Measurements from ENCODE around the gene CSNK1D.

Gene CSNK1D

DNA sequence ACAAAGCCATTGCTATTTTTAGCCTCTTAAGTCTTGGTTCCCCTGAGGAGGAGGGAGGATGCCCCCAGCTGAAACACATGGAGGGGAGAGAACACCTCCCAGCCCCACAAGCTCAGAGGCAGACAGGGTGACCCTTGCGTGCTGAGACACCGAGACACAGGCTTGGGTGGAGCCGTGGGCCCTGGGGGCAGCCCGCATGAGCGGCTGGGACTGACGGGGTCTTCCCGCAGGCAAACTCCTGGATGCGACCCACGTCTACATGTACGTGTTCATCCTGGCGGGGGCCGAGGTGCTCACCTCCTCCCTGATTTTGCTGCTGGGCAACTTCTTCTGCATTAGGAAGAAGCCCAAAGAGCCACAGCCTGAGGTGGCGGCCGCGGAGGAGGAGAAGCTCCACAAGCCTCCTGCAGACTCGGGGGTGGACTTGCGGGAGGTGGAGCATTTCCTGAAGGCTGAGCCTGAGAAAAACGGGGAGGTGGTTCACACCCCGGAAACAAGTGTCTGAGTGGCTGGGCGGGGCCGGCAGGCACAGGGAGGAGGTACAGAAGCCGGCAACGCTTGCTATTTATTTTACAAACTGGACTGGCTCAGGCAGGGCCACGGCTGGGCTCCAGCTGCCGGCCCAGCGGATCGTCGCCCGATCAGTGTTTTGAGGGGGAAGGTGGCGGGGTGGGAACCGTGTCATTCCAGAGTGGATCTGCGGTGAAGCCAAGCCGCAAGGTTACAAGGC, 34.9 kb downstream of the CSNK1D start:
- peak; percentile 63 for DNase-seq

GRCh38 chr17:82237746-82238471, 35.6 kb downstream of the CSNK1D start:
- no peak for DNase-seq

GRCh38 chr17:82237083-82237745, 36.3 kb downstream of the CSNK1D start:
- no peak for DNase-seq

DNA sequence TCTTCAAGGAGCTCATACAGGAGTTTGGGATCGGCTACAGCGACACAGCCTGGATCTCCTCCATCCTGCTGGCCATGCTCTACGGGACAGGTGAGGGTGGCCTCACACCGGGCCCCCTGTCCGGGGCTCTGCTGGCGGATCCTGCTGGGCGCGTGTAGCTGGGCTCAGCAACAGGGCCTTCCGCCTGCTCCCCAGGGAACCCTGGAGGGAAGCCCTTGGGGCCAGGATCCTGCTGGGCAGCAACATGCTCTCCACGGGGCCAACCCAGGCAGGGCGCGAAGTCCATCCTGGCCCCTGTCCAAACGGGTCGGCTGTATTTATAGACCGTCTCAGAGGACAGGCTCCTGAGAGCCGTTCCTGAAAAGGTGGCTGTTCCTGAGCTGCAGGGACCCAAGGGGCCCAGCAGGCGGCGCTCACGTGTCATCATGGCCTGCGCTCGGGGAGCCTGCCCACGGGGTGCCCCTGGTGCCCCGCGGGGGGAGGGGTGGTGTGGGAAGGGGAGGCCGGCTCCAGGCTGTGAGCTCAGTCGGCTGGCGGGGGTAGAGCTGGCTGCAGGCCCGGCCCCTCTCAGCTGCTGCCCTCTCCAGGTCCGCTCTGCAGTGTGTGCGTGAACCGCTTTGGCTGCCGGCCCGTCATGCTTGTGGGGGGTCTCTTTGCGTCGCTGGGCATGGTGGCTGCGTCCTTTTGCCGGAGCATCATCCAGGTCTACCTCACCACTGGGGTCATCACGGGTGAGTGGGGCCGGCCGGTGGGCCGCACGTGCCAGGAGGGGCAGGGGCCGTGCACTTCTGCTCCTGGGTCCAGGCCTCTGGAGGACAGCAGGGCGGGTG, 37.1 kb downstream of the CSNK1D start:
- DNase-seq, result peak; percentile 71

- DNase-seq, result no peak
These were observed 37.7 kb downstream of the CSNK1D start for GRCh38 chr17:82235775-82236141.

GRCh38 chr17:82235056-82235774, 38.3 kb downstream of the CSNK1D start:
- no peak for DNase-seq

DNA sequence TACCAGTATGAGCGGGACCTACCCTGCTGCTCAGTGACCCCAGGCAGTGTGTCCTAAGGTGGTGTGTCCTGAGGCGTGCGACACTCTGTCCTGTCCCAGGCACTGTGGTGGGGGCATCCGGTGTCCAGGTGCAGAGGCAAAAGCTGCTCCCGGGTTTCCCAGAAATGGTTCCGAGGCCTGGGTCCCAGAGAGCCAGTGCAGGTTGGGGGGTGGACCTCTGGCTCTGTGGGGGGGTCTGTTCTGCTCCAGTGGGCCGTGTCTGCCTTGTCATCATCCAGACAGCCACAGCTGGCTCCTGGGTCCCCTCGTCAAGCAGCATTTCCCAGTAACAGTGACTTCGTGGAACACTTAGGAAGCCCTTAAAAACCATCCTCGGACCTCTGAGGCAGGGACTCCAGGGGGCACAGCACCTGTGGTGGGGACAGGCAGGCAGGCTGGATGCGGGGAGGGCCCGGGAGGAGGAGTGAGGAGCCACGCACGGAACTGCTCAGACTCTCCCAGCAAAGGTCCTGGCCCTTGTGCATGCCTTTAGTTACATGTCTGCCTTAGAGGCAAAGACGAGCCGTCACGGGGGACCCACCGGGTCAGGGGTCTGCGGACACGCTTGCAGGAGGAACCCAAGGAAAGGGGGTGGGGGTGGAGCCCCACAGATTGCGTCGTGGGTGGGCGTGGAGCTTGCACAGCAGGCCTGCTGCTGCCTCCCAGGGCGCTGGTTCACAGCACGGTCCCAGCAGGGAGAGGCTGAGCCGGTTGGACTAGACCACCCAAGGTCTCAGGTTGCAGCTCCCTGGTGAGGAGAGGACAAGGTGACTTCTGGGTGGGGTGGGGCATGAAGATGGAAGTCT, 39.1 kb downstream of the CSNK1D start:
- no peak for DNase-seq

DNA sequence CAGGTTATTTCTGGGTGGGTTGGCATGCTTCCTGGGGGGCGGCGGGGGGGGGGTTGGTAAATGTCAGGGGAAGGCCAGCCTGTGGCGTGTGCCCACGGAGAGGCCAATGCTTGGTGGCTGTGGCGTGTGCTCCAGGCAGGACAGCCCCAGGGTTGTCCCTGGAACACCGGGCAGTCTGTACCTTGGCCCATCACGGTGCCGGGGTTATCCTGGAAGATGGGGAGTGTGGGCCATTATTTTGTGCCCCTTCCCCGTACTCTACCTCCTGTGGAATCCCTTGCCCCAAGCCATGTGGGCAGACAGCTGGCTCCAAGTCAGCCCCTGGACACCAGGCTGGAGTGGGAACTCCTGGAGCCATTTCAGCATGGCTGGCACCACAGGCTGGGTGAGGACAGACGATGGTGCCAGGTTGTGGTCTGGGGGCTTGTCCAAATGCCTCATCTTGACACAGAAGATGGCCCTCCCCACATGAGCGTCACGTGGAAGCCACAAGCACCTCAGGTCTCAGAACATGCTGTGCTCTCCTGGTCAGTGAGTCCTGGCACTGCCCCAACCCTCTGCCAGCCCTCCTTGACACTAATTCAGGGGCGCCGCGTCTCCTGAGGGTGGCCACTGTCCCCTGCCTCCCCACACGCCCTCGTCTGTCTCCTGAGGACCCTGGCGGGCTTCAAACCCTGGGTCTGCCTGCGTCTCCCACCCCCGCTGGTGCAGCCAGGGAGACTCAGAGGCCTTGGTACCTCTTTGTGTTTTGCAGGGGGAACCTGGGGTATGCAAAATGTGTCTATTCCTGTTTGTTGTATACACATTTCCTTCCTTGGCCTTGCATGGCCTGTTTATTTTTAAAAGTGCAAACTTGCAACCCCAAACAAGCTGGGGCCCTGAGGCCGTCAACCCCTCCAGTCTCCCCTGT, 40.4 kb downstream of the CSNK1D start:
- DNase-seq, result no peak

DNA sequence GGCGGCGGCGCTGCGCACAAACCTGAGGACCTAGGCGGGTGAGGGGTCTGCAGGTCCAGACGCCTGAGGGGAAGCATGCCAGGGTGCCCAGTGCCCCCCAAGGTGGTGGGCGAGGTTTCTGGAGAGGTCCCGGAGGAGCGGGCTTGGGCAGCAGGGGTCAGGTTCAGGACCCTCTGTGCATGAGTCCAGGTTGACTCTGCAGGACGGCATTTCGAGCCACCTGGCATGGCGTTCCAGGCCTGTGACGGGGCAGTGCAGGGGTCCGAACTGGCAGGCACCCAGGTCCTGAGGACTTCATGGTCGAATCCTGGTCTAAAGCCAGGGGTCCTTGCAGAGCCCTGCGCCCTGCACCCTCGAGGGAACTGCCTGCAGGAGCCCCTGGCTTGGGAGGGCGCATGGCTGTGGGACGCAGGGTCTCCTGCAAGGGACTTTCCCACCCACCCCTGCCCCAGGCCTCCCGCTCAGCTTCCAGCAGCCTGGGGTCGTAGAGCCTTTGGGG, 41.1 kb downstream of the CSNK1D start:
- no peak for DNase-seq

DNA sequence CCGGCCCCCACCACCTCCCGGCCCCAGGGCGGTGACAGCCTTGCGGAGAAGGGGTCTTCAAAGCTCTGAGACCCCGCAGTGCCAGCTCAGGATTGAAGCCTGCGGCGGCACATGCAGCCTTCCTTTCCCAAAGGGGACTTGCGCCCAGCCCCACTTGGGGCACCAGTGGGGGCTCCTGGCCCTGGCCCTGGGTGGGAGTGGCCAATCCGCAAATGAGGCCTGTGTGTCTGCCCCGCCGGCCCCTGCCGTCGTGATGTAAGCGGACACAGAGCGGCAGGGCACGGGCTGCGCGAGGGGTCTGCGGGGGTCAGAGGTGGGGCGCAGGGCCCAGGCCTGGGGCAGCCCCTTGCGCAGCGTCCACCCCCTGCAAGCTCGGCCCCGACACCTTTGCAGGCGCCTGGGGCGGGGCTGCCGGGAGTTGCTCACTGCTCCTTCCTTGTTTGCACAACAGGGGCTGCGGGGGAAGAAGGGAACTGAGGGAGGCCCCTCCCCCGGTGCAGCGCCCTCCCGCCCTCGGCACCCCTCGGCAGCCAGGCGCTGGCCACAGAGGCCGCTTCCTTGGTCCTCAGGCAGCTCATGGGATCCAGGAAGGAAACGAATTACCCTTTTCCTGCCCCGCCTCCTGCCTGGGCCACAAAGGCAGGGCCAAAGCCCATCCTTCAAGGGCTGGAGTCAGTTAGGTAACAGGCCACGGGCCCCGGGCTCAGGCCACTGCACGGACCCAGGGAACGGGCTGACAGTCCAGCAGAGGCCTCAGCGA, 41.8 kb downstream of the CSNK1D start:
- DNase-seq, result no peak

- DNase-seq, result no peak
These were observed 42.3 kb downstream of the CSNK1D start for GRCh38 chr17:82231312-82231561.

DNA sequence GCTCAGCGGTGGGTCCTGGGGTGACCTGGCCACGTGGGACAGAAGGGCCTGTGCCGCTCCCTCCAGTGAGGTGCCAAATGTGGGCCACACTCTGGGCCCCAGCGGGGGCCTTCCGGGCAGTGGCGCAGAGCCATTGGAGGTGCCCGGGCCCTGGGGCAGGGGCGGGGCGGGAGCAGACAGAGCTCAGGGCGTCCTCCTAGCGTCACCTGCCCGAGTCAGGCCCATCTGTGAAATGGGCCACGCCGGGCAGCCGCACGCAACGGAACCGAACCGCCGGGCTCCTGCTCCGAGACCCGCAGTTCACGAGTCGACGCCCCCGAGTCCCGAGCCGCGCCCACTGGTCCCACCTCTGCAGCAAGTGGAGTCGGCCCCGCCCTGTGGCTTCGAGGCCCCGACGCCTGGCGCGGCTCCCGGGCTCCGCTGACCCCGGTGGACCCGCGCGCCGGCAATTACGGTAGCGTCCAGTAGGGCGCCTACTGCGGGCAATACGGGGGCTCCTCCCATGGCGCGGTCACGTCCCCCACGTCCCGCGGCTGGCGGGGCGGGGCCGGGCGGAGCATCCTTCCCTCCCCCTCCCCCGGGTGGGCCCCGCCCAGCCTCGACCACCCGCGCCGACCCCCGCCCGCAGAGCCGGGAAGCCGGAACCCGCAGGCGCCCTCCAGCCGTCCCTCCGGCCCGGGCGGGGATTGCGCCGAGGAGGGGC, 42.7 kb downstream of the CSNK1D start:
- peak; percentile 60 for DNase-seq

DNA sequence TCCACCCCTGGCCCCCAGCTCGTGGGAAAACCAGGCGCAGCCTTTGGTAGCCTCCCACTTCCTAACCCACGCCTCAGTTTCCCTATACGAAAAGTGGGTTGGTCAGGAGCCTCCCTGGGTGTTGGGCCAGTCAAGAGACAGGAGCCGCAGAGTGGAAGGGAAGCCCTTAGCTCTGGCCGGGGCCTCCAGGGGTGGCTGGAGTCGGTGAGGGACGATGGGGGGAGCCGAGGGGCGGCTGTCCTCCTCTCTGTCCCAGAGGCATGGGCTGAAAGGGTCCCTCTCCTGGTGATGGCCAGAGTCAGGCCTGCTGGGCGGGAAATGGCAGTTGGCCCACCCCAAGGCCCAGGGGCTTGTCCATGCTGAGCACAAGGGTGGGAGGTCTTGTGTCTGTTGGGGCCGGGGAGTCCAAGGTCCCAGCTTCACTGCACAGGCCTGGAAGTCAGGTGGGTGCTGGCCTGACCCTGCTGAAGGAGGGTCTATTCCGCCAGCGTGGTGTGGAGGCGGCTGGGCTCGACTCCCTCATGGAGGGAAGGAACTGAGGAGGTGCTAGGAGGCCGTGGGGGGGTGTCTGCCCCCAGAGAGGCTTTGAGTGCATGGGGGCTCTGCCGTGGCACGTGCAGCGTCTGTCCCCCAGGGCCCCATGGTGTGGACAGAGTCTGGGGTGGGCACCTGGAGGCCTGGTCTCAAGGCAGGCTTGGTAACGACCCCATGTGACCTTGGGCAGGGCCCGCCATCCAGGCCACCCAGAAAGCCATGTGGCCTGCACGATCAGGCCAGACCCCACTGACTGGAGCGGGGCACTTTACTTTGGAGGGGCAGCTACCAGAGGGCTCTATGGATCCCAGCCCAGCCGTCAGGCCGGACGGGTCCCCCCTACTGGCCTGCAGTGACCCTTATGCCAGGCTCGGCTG, 43.5 kb downstream of the CSNK1D start:
- no peak for DNase-seq

DNA sequence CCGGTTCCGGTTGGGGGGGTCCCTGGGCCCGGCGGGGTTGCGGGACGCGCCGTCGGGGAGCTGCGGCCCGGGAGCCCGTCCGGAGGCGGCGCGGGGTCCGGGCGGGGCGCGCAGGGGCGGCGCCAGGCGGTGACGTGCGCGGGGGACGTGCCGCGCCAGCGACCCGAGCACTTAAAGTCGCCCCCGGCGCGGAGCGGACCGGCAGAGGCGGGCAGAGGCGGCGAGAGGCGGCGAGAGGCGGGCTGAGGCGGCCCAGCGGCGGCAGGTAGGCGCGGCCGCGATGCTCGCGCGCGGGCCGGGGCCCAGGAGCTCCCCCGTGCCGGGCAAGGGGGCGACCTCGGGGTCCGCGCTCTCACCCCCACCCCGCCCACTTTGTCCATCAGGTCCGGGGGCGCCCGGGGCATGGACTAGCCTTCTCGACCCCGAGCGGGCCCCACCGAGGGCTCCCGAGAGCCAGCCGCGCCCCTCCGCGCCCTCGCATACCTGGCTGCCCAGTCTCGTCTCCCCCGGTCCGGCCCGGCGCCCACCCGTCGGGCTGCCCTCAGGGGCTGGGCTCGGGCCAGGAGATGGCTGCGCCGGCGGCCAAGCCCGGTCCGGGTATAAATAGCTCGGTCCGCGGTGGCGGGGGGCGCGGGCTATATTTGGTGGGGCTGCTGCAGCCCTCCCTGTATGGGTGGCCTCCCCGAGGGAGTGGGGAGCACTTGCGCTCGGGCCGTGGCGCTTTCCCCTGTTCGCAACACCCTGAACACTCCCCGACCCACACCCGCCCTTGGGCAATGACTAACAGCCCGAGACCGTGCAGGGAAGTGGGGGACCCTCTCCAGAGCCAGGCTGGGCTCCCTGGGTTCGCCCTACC, 44.4 kb downstream of the CSNK1D start, which contains the start of gene SLC16A3:
Gene SLC16A3 (plus strand): TSS at position 201 of the 856 bp plus-strand sequence. CDS start 6,967 bp downstream, outside the sequence.
- DNase-seq, result peak; percentile 74

DNA sequence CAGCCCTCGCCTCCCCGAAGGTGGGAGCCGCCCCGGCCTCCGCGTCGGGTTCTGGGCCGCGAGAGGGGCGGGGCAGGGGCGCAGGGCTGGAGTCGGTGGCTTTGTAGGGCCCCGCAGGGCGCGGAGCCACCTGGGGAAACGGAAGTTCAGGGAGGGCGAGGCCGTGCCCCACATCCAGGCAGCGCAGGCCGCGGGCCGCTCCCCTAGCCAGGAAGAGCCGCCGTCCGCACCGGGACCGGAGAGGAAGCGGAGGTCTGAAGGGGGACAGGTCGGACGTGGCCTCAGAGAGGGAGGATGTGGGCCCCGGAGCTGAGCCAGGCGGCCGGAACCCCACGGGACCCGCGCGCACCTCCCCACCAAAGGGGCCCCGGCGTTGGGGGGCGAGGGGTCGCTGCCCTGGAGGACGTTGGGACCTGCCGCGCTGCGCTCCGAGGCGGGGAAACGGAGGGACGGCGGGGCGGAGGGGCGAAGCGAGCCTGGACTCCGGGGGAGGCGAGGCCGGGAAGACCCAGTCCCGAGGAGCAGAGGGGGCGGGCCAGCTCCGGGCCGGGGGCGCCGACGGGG, 45.1 kb downstream of the CSNK1D start:
- no peak for DNase-seq

DNA sequence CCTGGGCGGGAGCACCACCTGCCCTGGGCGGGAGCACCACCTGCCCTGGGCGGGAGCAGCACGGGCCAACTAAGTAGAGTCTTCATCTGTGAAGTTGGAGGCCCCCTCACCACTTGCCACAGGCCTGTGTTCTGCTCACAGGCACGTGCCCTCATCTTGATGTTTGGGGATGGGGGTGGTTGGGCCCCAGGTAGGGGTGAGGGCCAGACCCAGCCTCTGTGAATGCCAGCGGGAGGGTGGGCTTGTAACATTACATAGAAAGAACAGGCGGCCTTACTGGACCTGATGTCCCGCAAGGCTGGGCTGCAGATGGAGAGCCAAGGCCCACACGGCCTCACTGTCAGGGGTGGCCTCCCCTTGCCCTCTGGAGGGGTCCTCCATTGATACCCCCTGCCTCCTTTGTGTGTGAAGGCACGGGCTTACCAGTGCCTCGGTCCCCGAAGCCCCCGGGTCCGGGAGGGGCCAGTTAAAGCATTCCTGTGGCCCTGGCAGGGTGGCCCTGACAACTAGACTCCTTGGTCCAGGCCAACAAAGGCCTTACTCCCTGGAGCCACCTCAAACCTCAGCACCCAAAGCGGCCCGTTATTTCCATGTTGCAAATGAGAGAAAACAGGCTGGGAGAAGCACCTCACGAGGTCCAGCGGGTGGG, 45.7 kb downstream of the CSNK1D start:
- no peak for DNase-seq

All from activated CD8-positive, alpha-beta memory T cell treated with anti-CD3 and anti-CD28 coated beads, Interleukin-2, amount 50 U/mL, for 4 hours (primary cell).